ENCODE data around the gene KRT14. TPM values are rescaled to one million over a fixed set of nuclear protein-coding genes. Genes with fewer than 3 reads are reported as not detected.

Gene KRT14
- total RNA-seq, 4 donors from 2014 or later, result 115 to 7,717 (median 1,579) TPM

- H3K27me3 ChIP-seq, result peaks cover 0 to 54% (median 0%) of the 10 kb centered on the region in 4 donors
- H3K27ac ChIP-seq, result no peak overlapping the region
- no peaks in the 10 kb centered on the region for H3K36me3 ChIP-seq
- H3K4me3 ChIP-seq, result no peak overlapping the region
- TF ChIP-seq POLR2A (IDR thresholded peaks at IDR 0.05) (no peak), CTCF (IDR thresholded peaks at IDR 0.05) (no peak)
- H3K4me1 ChIP-seq, result no peaks in the 10 kb centered on the region
- DNase-seq, result no peak
- intact Hi-C loops (cut with DNase I), result no loop called here
- H3K9me3 ChIP-seq, result peaks cover 0 to 15% (median 0%) of the 10 kb centered on the region in 3 donors
- 82 to 90% methylated on average over 2 of the region's 2 CpGs for WGBS, 2 donors
These were observed 15.8 kb upstream of the KRT14 start for GRCh38 chr17:41602524-41602923.

GRCh38 chr17:41600318-41600717 lies 13.6 kb upstream of the KRT14 start:
- no peak for DNase-seq
- 76 to 77% methylated on average over 3 to 4 of the region's 4 CpGs for WGBS, 2 donors
- Histone ChIP-seq H3K27me3 (peaks cover 0 to 55% (median 0%) of the 10 kb centered on the region in 4 donors), H3K4me1 (peaks cover 0 to 7% (median 2%) of the 10 kb centered on the region in 3 donors), H3K36me3 (no peaks in the 10 kb centered on the region), H3K9me3 (no peaks in the 10 kb centered on the region), H3K27ac (no peak overlapping the region), H3K4me3 (no peak overlapping the region)
- intact Hi-C loops (cut with DNase I), result no loop called here
- no peak for TF ChIP-seq POLR2A (IDR thresholded peaks at IDR 0.05)
- no peak for TF ChIP-seq CTCF (IDR thresholded peaks at IDR 0.05)

GRCh38 chr17:41599680-41600079 lies 13.0 kb upstream of the KRT14 start:
- H3K27me3 ChIP-seq, result peaks cover 0 to 54% (median 0%) of the 10 kb centered on the region in 4 donors
- intact Hi-C loops (cut with DNase I), result no loop called here
- peaks cover 0 to 13% (median 4%) of the 10 kb centered on the region in 3 donors for H3K4me1 ChIP-seq
- TF ChIP-seq CTCF (IDR thresholded peaks at IDR 0.05), result no peak
- no peak for TF ChIP-seq POLR2A (IDR thresholded peaks at IDR 0.05)
- no peak for DNase-seq
- no peaks in the 10 kb centered on the region for H3K9me3 ChIP-seq
- H3K4me3 ChIP-seq, result no peak overlapping the region
- WGBS, 2 donors, result 86% methylated on average over 1 of the region's 1 CpG; no CpG with 5 or more reads in 1 of the 2 donors
- H3K27ac ChIP-seq, result no peak overlapping the region
- H3K36me3 ChIP-seq, result no peaks in the 10 kb centered on the region

GRCh38 chr17:41595585-41595984 lies 8.9 kb upstream of the KRT14 start:
- TF ChIP-seq CTCF (IDR thresholded peaks at IDR 0.05), result no peak
- no peak for TF ChIP-seq POLR2A (IDR thresholded peaks at IDR 0.05)
- no peak overlapping the region for H3K4me3 ChIP-seq
- H3K9me3 ChIP-seq, result no peaks in the 10 kb centered on the region
- H3K27me3 ChIP-seq, result peaks cover 0 to 56% (median 0%) of the 10 kb centered on the region in 4 donors
- intact Hi-C loops (cut with DNase I), result no loop called here
- H3K36me3 ChIP-seq, result no peaks in the 10 kb centered on the region
- peaks cover 0 to 25% (median 8%) of the 10 kb centered on the region in 3 donors for H3K4me1 ChIP-seq
- DNase-seq, result no peak
- no peak overlapping the region for H3K27ac ChIP-seq
- WGBS, 2 donors, result 41 to 47% methylated on average over 5 to 8 of the region's 8 CpGs

GRCh38 chr17:41594363-41594915 lies 7.7 kb upstream of the KRT14 start:
- intact Hi-C loops (cut with DNase I), result no loop called here
- 35 to 54% methylated on average over 3 of the region's 3 CpGs for WGBS, 2 donors
- no peak overlapping the region for H3K27ac ChIP-seq
- no peak overlapping the region for H3K4me3 ChIP-seq
- no peaks in the 10 kb centered on the region for H3K9me3 ChIP-seq
- no peak for TF ChIP-seq CTCF (IDR thresholded peaks at IDR 0.05)
- TF ChIP-seq POLR2A (IDR thresholded peaks at IDR 0.05), result no peak
- peaks cover 0 to 25% (median 8%) of the 10 kb centered on the region in 3 donors for H3K4me1 ChIP-seq
- peaks cover 0 to 59% (median 0%) of the 10 kb centered on the region in 4 donors for H3K27me3 ChIP-seq
- DNase-seq, result no peak
- no peaks in the 10 kb centered on the region for H3K36me3 ChIP-seq

Measured in esophagus squamous epithelium (tissue), 5 donors.